GM19238 (cell line): ENCODE results near the gene SLF1.
A peak's percentile ranks its signal among the peaks of the same experiment; 100 is the strongest.
"Not testable (repeated sequence)": the region's sequence is repeated elsewhere in the genome, so short reads cannot be mapped to it uniquely, and the experiment has no call there.

Experiments
- DNase-seq: peaks from one replicate; pipeline ENCODE4 v3.0.0; 2011; ENCODE audit warnings: low spot score; ENCODE audit not compliant: insufficient read length

SLF1 gene

DNA sequence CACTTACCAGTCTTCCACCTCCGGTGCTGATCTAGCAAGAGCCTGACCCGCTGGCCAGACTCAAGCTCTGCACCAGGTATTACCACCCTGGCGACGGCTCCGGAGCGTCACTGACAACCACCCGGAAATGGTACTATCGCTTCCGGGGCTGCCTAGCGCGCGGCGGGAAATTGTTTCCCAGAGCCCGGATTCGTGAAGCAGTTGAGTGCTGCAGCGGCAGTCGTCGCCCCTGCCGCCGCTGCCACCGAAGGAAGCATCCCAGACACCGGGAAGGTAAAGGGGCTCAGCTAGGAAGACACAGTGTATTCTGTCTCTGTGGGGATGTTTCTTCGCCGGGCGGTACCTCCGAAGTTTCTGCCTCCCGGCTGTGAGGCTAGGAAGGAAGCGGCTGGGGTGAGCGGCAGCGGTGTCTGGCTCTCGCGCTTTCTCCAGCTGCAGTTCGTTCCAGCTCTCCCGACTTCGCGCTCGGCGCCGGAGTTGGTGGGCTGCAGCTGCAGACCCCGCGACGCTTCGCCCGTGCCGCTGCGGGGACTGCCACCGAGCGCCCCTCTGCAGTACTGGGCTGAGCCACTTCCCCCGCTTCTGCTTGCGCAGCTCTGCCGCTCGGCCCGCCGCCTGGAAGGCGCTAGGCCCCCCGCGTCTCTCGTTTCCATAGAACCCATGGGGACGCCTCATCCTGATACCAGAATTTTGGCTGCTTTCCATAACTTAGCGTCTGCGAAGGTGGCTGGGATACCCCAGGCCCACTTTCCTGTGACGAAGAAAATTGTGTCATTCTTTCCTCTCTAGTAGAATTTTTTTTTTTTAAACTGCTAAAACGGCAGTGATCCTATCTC lies at the start of gene SLF1, which contains the start of gene KIAA0825:
Gene SLF1 (plus strand): TSS at position 177 of the 836 bp plus-strand sequence. CDS start 10,142 bp downstream, outside the sequence.
Gene KIAA0825 (minus strand): TSS at position 112 of the 836 bp plus-strand sequence. CDS start 81,478 bp downstream, outside the sequence.
- DNase-seq: peak; percentile 69

DNA sequence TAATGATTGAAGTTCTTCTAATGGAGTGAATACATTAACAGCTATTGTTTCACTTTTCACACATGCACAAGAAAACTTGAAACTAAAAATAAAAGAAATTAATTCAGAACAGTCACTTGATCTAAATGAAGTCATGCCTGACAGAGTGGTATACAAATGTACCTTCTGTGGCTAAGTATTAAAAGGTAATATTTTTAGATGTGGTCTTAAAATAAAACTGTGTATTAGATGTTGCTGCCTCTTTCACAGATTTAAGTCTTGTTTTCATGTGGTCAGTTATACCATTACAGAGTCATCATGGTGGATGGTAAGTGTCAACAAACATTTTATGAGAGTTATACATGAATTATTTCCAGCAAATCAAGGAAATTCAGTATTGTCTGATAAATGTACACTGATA lies 47.1 kb upstream of the SLF1 start:
- DNase-seq: no peak

DNA sequence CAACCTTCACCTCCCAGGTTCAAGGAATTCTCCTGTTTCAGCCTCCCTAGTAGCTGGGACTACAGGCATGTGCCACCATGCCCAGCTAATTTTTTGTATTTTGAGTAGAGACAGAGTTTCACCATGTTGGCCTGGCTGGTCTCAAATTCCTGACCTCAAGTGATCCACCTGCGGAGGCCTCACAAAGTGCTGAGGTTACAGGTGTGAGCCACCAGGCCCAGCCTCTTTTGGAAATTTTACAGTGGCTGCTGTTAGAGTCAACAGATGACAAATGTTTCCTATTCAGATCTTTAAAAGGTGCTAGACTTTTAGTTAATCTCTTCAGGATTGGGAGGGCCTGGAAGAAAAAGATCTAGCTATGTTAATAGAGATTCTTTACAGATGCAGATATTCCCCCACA lies 45.1 kb upstream of the SLF1 start:
- DNase-seq: not testable (repeated sequence)

DNA sequence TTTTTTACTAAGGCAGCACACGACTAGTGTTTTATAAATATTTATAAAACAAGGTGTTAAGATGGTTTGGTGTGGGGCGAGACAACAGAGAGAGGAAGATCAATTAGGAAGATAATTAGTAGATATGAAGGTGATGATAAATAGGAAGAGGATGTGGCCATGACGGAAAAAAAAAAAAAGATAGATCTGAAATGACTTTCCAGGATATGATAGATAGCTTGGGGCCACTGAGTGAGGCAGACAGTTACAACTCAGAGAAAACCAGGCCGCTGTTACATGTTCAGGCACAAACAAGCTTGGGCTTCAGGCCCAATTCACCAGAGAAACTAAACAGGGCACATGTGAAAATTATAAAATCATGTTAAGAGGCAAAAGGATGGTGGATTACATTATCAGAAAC lies 43.3 kb upstream of the SLF1 start:
- no peak for DNase-seq

DNA sequence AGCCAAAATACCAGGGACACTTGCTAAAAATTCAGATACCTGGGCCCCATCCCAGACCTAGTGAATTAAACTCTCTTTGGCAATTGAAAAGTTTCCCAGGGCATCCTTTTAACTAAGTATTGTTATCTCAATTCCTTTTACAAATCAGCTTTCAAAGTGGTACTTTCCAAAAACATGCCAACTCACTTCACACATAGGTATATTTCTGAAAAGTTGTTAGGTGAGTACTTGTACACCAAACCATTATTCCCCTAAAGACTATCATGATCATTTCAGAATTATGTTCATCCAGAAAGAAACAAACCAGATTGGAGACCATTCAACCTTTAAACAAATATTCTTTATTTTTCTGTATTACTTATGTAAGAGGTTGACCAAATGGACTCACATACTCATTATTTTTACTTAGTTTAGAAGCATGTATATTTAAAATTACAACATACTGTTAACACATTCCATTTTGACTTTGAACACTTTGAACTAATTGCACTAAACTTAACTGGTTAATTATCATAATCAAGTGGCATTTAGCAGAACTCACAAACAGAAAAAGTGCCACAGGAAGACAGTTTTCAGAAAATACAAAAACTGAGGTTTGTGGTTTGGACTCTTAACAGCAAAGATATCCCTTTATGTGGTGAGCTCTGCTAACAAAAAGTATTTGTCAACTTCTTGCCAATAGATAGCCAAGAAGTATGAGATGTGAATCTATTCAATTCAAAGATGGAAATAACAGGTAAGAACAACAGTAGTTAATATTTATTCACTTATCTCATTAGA lies 40.8 kb upstream of the SLF1 start:
- no peak for DNase-seq

DNA sequence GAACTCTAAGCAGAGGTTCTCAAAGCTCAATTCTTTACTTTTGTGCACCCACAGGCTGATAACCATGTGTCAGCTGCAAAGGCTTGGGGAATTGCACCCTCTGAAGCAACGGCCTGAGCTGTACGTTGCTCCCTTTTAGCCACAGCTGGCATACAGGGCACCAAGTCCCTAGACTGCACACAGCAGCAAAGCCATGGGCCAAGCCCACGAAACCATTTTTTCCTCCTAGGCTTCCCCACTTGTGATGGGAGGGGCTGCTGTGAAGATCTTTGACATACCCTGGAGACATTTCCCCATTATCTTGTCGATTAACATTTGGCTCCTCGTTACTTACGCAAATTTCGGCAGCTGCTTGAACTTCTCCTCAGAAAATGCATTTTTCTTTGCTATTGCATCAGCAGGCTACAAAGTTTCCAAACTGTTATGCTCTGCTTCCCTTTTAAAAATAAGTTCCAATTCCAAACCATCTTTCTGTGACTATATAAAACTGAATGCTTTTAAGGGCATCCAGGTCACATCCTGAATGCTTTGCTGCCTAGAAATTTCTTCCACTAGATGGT lies 23.1 kb upstream of the SLF1 start:
- DNase-seq: no peak

DNA sequence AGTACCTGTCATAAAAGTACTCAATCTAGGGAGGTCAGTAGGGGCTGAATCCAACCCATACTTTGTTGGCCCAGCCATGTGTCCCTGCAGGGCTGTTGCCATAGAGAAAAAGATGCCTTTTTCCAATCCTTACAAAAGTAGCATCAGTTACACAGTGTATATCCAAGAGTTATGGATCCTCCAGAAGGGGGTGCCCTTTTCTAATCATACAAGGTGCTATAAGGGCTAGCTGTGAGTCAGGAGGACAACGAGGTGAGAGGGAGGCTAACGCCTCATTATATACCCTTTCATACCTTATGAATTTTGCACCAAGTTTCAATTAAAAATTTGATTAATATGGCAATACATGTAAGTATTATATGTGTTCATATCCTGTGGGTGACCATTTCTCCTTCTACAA lies 4.9 kb upstream of the SLF1 start:
- DNase-seq: no peak

DNA sequence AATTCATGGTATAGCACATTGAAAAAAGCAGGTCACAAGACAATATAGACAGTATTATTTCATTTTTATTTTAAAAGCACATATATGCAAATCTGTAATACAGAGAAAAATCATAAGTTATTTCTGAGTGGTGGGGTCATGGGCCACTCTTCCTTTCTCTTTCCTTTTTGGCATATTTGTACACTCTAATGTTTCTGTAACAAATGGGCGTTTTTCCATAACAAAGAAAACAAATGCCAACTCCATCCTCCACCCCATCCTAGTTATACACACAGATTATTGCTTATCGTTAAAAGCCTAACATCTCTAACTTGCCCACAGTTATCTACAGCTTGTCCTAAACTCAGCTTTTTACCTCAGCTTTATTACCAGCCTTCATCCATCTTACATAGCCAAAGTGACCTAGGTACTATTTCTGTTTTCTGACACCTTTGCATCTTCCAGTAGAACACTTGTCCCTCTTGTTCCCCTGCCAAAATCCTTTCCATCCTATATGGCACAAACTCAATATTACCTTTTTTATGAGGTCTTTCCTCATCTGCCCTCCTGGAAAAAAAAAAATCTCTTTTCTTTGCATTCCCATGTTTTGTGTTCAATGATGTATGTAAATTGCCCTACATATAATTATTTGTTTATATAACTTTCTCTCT lies 4.2 kb upstream of the SLF1 start:
- no peak for DNase-seq

DNA sequence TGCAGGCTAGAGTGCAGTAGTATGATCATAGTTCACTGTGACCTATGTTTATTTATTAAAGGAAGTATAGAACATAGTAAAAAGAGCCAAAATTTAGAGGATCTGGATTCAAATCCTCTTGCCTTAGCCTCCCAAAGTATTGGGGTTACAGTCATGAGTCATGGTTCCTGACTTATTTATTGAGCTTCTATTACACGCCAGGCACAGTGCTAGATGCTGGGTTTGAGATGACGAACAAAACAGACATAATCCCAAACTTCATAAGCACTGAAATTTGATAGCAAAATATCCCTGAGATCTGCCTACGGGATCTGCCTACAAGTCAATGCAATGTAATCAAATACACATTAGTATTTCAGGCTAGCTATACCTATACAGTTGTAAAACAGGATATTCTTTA lies 2.6 kb upstream of the SLF1 start:
- DNase-seq: no peak

DNA sequence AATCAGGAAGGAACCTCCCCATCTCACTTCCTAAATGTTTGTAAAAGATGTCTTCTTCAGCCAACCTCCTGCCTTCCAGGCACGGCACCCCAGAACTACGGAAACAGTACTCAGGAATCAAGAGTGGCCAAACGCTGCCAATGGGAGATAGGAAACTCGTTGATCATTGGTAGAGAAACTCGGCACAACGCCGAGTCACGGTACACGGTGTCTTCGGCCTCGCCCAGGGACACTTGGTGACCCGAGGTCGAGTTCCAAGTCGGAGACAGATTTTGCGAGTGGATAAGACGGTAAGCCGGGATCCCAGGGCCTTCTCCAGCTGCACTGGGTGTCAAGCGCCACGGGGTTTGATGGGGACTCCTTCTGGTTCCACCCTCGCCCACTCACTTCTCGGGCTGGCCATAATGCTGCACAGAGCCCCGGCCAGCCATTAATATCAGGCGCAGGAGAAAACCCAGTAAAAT lies 408 bp upstream of the SLF1 start:
- DNase-seq: no peak

DNA sequence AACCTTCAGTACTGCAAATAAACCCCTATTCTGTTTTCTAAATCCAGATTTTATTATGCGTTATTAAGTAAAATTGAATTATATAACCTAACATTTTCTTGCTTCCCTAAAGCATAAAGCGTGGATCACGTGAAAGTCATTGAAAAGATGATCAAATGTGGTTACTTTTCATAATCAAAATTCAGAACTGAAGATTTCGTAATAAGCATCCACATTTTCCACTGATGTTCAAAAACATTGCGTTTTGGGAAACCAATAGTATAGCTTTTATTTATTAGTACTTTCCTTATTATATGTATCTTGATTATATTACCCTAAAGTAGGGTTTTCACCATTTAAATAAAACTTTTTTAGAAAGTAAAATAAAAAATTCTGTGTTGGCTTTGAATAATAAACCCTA lies 1.8 kb downstream of the SLF1 start:
- DNase-seq: no peak

DNA sequence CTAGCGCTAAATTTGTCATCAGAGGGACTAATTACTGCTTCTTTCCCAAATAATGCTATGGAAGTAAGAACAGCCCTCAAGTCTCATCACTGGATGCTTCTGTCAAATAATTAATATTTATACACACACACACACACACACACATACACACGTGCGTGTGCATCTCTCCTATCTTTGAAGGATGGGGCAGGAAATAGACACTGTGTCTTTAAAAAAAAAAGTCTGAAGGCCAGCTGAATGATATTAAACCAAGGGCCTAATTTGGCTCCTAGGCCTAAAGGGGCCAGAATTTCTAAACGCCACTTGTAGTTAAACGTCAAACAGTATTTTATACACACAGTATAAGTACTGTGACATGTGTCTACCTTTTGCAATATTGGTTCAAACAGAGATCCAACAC lies 3.3 kb downstream of the SLF1 start:
- DNase-seq: no peak

DNA sequence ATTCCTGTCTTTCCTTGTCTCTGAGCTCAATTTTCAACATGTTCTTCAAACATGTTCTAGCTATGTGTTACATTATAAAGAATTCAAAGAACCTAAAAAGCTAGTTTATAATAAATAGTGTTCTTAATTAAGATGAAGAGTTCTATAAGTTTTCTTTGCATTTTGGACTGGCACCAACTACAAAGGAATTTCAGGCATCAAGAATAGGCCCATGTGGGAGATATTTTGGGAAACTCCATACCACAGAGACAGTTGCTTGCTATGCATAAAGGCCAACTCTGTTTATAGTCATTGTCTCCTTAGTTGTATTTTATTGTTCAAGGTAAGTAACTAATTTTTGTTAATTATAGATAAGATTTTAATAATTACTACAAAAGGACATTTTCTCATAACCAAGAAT lies 4.5 kb downstream of the SLF1 start:
- DNase-seq: no peak

DNA sequence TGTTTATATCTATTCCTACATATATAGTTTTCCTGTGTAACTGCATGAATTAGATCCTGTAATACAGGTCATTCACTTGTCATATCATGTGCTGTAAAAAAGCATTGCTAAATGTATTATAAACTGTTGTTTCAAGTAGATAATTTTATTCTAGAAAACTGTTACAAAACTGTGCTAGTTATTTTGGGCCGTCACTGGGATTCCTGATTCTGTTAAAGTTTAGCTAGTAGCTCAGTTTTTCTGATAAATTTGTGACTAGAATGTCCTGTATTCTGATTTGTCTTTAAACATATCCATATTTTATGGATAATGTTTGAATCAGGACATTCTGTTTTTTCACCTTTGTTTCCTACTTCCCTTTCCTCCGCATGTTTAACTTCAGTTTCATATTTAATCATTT lies 5.4 kb downstream of the SLF1 start:
- no peak for DNase-seq

DNA sequence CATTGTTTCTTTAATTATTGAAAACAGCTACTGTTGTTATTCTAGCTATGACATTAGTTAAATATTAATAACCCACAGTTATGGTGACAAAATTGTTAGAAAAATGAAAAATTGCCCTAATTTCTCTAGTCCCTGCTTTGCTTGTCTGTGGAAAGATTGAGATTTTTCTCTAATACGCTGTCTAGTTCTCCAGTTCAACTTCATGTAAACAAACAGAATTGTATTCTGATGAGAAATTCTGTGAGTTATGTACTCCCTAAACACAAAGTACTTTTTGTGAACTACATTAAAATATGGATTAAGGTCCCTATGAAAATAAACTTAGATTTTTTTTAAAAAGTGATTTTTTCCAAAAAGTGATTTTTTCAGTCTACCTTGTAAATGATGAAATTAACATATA lies 8.7 kb downstream of the SLF1 start:
- DNase-seq: no peak

DNA sequence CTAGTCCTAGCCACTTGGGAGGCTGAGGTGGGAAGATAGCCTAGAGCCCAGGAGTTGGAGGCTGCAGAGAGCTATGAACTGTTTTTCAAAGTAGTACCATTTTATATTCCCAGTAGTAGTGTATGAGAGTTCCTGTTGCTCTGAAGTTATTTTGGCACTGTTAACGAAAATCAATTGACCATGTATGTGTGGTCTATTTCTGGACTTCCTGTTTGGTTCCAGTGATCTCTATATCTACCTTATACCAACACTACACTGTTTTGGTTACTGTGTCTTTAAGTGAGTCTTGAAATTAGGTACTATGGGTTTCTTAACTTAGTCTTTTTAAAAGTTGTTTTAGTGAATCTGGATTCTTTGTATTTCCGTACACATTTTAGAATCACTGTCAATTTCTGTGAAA lies 13.6 kb downstream of the SLF1 start:
- DNase-seq: no peak

DNA sequence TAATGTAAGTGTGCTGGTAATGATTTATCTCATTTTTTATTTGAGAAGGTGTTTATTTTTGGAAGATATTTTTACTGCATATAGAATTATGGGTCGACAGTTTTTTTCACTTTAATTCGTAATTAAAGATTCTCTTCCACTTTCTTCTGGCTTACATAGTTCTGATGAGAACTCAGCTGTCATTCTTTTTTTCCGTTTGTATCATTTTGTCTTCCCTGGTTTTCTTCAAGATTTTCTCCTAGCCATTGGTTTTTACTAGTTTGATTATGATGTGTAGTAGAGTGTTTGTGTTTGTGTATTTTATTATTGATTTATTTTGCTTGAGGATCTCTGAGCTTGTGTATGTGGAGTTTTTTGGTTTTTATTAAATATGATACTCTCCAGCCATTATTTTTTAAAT lies 21.7 kb downstream of the SLF1 start:
- DNase-seq: no peak

DNA sequence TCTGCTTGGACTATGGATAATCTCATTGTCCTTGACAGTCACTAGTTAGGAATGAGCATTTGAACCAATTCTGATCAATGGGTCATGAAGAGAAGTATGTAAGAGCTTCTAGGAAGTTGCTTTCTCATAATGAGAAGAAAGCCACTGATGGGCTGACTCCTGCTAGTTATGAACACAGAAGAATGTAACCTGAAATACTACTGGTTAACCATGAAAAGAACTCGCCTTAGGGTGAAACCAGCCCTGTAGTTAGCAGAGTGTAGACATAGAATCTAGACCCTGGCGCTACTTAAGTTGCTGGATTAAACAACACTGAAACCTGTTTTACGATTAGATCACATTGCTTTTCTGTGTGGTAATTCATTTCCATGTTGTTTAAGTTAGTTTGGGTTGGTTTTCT lies 26.6 kb downstream of the SLF1 start:
- no peak for DNase-seq

DNA sequence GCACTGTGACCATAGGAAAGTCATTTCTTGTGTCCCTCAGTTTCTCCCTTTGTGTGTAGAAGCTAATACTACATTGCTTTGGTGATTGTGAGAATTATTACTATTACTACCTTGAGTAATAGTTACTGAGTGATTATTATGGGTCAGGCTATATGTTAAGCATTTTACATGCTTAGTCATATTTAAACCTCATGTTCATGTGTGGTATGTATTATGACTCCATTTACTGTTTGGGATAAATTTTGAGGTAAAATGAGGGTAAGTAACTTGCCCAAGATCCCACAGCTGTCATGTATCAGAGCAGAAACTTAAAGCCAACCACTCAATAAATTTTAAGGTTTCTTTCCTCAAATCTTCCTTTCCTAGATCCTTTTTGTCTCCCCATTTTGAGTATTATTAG lies 28.3 kb downstream of the SLF1 start:
- no peak for DNase-seq

DNA sequence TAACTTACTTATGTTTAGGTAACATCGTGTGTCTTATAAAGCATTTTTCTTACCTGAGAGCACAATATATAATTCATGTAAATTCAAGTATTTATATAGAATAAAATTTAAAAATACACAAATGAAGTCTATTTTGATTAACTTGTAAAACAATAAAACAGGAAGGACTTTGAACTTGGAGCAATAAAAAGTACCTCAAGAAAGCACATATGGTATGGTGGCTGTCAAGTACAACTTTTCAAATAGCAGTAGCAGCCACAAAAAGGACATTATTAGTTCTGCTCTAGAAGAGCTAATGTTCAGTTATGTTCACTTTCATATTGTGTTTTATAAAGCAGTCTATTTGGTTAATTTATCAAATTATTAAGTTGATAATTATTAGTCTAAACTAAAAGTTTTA lies 31.4 kb downstream of the SLF1 start:
- DNase-seq: no peak

DNA sequence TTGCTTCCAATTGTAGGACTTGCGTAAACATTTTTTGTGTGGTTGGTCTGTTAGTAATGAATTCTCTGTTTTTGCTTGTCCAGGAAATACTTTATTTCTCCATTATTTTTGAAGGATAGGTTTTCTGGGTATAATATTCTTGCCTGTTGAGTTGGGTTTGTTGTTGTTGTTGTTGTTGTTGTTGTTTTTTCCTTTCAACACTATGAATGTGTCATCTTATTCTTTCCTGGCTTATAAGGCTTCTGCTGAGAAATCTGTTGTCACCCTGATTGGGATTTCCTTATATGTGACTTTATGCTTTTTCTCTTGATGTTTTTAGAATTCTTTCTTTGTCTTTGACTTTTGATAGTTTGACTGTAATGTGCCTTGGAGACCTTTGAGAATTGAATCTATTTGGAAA lies 39.8 kb downstream of the SLF1 start:
- no peak for DNase-seq

DNA sequence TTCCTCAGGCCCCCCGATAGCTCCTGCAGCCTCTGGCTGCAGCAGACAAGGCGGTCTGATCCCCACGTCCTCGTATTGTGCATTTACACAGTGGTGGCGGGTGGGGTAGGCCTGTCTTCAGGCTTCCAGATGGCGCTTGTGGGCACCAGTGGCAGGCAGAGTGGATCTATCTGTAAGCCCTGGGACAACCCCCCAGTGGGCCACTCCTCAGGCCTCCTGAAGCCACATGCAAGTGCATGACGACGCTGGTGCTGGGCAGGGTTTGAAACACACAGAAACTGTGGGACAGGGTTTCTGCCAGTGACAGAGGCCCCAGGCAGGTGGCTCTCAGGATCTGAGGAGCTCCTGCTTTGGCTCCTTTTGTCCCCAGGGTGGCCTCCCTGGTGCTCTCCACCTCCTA lies 42.0 kb downstream of the SLF1 start:
- no peak for DNase-seq
